Activated T-helper 17 cell treated with anti-CD3 and anti-CD28 coated beads, Interleukin-2, amount 50 U/mL, for 72 hours (primary cell): ENCODE measurements around the gene PSMD13. TPM values are rescaled to one million over a fixed set of nuclear protein-coding genes. Genes with fewer than 3 reads are reported as not detected.

Experiments used
- ATAC-seq: fragments of 150-1000 bp; cut with Tn5 transposase; replicated peaks from 2 replicates; pipeline ENCODE4 v1.10.0; 2021; ENCODE audit warnings: mild to moderate bottlenecking, moderate library complexity
- H3K27ac Mint-ChIP-seq: one replicate; pipeline ENCODE4 v1.8.0; 2022; ENCODE audit warnings: mixed read lengths
- H3K27me3 Mint-ChIP-seq: one replicate; pipeline ENCODE4 v1.8.0; 2022; ENCODE audit warnings: mixed read lengths
- H3K36me3 Mint-ChIP-seq: one replicate; pipeline ENCODE4 v1.8.0; 2022; ENCODE audit warnings: low read depth, mild to moderate bottlenecking, mixed read lengths
- H3K4me1 Mint-ChIP-seq: one replicate; pipeline ENCODE4 v1.8.0; 2022; ENCODE audit warnings: mixed read lengths
- H3K4me3 Mint-ChIP-seq: one replicate; pipeline ENCODE4 v1.8.0; 2022; ENCODE audit warnings: mild to moderate bottlenecking, mixed read lengths
- H3K9me3 Mint-ChIP-seq: one replicate; pipeline ENCODE4 v1.8.0; 2022; ENCODE audit warnings: mixed read lengths
- total RNA-seq, 2 donors: library from RNA; stranded (reverse); gene quantifications; one replicate each; pipeline ENCODE4 v1.2.3, GENCODE V29; 2022

Gene PSMD13
- total RNA-seq, 2 donors from 2014 or later: 153 to 211 TPM

GRCh38 chr11:208917-209260 lies 27.9 kb upstream of the PSMD13 start:
- peak overlapping the region; percentile 100 for H3K27ac Mint-ChIP-seq
- no peaks in the 10 kb centered on the region for H3K9me3 Mint-ChIP-seq
- H3K4me3 Mint-ChIP-seq: peak overlapping the region; percentile 100
- peaks cover 100% of the 10 kb centered on the region for H3K36me3 Mint-ChIP-seq
- ATAC-seq: no peak
- peaks cover 13% of the 10 kb centered on the region for H3K4me1 Mint-ChIP-seq
- H3K27me3 Mint-ChIP-seq: no peaks in the 10 kb centered on the region

GRCh38 chr11:209275-210121 lies 27.3 kb upstream of the PSMD13 start:
- no peak for ATAC-seq
- H3K4me1 Mint-ChIP-seq: peaks cover 12% of the 10 kb centered on the region
- H3K27ac Mint-ChIP-seq: peak overlapping the region; percentile 100
- peak overlapping the region; percentile 100 for H3K4me3 Mint-ChIP-seq
- no peaks in the 10 kb centered on the region for H3K27me3 Mint-ChIP-seq
- H3K9me3 Mint-ChIP-seq: no peaks in the 10 kb centered on the region
- peaks cover 100% of the 10 kb centered on the region for H3K36me3 Mint-ChIP-seq

DNA sequence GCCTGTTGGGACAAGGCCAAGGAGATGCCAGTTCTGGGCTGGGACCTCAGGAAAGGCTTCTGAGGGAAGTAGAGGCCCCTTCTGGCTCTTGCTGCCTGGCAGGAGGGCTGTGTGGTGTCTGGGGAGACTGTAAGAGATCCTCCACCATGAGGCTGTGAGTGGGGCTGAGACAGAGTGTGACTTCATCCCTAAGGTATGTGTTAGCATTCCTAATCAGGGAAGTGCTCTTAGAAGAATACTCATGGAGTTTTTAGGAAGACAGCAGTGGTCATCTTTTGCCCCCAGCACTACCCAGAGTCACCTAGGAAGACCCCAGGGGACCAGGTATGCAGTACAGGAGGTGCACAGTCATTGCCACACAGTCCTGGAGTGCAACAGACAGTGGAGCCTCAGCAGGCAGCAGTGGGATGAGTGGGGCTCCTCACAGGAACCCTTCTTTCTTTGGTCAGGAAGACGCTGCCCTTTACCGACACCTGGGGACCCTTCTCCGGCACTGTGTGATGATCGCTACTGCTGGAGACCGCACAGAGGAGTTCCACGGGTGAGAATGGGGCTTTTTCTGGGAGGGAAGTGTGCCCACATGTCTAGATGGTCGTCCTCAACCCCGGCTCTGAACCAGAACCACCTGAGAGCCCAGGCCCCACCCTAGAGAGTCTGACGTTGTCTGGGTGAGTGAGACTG lies 26.5 kb upstream of the PSMD13 start:
- peak overlapping the region; percentile 100 for H3K27ac Mint-ChIP-seq

DNA sequence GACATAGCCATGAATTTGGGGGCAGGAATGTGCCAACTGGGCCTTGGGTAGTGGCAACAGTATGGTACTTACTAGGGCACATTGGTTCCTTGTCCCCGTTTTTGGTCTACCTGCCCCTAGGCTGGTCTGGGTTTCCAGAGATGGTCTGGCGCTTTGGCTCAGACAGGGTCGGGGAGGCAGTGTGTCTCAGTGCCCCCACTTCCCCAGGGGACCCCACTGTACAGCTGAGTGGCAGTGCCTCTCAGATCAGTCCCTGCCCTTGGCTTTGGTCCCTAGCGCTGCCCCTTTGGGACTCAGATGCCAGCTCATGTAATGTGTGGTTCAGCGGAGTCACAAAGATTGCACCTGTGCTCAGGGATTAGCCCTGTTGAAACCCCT lies 26.0 kb upstream of the PSMD13 start:
- Mint-ChIP-seq H3K4me3 (peak overlapping the region; percentile 100), H3K4me1 (peaks cover 12% of the 10 kb centered on the region), H3K27me3 (no peaks in the 10 kb centered on the region), H3K36me3 (peaks cover 100% of the 10 kb centered on the region), H3K27ac (peak overlapping the region; percentile 100), H3K9me3 (no peaks in the 10 kb centered on the region)
- no peak for ATAC-seq

More for the DNA sequence above, 26.5 kb upstream of the PSMD13 start:
- H3K9me3 Mint-ChIP-seq: no peaks in the 10 kb centered on the region
- peaks cover 12% of the 10 kb centered on the region for H3K4me1 Mint-ChIP-seq
- H3K4me3 Mint-ChIP-seq: peak overlapping the region; percentile 100
- peaks cover 100% of the 10 kb centered on the region for H3K36me3 Mint-ChIP-seq
- no peak for ATAC-seq
- H3K27me3 Mint-ChIP-seq: no peaks in the 10 kb centered on the region

- no peak for ATAC-seq
- no peaks in the 10 kb centered on the region for H3K27me3 Mint-ChIP-seq
- peak overlapping the region; percentile 100 for H3K27ac Mint-ChIP-seq
- peaks cover 12% of the 10 kb centered on the region for H3K4me1 Mint-ChIP-seq
- peak overlapping the region; percentile 46 for H3K4me3 Mint-ChIP-seq
- no peaks in the 10 kb centered on the region for H3K9me3 Mint-ChIP-seq
- peaks cover 100% of the 10 kb centered on the region for H3K36me3 Mint-ChIP-seq
These were observed 25.5 kb upstream of the PSMD13 start for GRCh38 chr11:211295-211694.

- H3K4me3 Mint-ChIP-seq: peak overlapping the region; percentile 46
- no peak for ATAC-seq
- peaks cover 96% of the 10 kb centered on the region for H3K36me3 Mint-ChIP-seq
- H3K27me3 Mint-ChIP-seq: no peaks in the 10 kb centered on the region
- peaks cover 12% of the 10 kb centered on the region for H3K4me1 Mint-ChIP-seq
- no peaks in the 10 kb centered on the region for H3K9me3 Mint-ChIP-seq
- peak overlapping the region; percentile 100 for H3K27ac Mint-ChIP-seq
These were observed 25.0 kb upstream of the PSMD13 start for GRCh38 chr11:211741-212140.

DNA sequence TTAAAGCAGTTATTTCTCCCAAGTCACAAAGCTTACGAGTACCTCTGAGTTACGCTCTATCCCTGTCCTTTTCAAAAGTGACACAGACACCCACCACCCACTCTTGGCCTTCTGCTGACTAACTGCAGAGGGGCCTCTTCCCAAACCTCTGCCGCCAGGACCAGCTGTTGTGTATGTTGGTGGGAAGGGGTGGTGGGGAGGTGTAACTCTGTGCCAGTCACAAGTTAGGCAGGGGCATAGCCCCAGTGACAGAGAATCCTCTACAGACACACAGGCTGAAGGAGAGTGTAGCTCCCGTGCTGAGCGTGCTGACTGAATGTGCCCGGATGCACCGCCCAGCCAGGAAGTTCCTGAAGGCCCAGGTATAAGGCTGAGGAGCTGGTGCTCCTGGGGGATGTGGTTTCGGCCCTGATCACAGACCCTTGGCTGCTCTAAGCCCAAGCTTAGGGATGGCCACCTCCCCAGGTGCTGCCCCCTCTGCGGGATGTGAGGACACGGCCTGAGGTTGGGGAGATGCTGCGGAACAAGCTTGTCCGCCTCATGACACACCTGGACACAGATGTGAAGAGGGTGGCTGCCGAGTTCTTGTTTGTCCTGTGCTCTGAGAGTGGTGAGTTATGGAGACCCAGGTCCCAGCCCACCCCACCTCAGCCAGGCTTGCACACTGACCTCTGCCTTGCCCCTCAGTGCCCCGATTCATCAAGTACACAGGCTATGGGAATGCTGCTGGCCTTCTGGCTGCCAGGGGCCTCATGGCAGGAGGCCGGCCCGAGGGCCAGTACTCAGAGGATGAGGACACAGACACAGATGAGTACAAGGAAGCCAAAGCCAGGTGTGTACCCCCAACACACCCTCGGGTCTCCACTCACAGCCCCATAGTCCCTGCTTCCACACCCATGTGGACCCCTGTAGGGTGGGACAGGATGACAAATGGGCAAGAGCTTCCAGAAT lies 24.4 kb upstream of the PSMD13 start:
- Mint-ChIP-seq H3K4me1 (peaks cover 12% of the 10 kb centered on the region), H3K27me3 (no peaks in the 10 kb centered on the region), H3K27ac (peak overlapping the region; percentile 31), H3K9me3 (no peaks in the 10 kb centered on the region), H3K36me3 (peaks cover 89% of the 10 kb centered on the region), H3K4me3 (peak overlapping the region; percentile 46)
- ATAC-seq: no peak

GRCh38 chr11:213111-213510 lies 23.7 kb upstream of the PSMD13 start:
- Mint-ChIP-seq H3K4me3 (no peak overlapping the region), H3K27ac (peak overlapping the region; percentile 31), H3K4me1 (peaks cover 12% of the 10 kb centered on the region), H3K36me3 (peaks cover 82% of the 10 kb centered on the region), H3K9me3 (no peaks in the 10 kb centered on the region), H3K27me3 (no peaks in the 10 kb centered on the region)
- ATAC-seq: no peak

- H3K36me3 Mint-ChIP-seq: peaks cover 73% of the 10 kb centered on the region
- peaks cover 12% of the 10 kb centered on the region for H3K4me1 Mint-ChIP-seq
- H3K27ac Mint-ChIP-seq: no peak overlapping the region
- no peaks in the 10 kb centered on the region for H3K9me3 Mint-ChIP-seq
- H3K27me3 Mint-ChIP-seq: no peaks in the 10 kb centered on the region
- no peak for ATAC-seq
- H3K4me3 Mint-ChIP-seq: no peak overlapping the region
These were observed 22.7 kb upstream of the PSMD13 start for GRCh38 chr11:214083-214482.

DNA sequence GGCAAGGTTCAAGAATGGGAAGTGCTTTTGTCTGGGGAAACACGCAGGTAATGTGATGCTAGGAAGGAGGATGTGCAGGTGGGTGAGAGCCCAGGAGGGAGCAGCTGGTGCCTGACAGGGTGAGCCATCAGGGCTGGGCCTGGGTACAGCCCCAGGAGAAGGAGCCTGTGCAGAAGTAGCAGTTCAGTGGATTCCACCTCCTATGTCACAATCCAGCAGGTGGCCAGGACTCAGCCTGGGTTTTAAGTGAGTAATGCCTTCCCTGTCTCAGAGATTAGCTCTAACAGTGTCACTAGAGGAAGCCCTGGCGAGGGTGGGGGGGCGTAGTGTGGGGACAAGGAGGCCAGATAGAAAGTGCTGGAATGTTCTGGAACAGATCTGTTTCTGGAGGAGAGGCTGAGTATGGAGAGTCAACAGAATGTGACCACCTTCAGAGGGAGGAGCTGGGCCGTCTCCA lies 21.2 kb upstream of the PSMD13 start:
- Mint-ChIP-seq H3K36me3 (peaks cover 62% of the 10 kb centered on the region), H3K27me3 (no peaks in the 10 kb centered on the region), H3K4me3 (no peak overlapping the region), H3K9me3 (no peaks in the 10 kb centered on the region), H3K4me1 (peaks cover 8% of the 10 kb centered on the region), H3K27ac (peak overlapping the region; percentile 69)
- ATAC-seq: no peak

DNA sequence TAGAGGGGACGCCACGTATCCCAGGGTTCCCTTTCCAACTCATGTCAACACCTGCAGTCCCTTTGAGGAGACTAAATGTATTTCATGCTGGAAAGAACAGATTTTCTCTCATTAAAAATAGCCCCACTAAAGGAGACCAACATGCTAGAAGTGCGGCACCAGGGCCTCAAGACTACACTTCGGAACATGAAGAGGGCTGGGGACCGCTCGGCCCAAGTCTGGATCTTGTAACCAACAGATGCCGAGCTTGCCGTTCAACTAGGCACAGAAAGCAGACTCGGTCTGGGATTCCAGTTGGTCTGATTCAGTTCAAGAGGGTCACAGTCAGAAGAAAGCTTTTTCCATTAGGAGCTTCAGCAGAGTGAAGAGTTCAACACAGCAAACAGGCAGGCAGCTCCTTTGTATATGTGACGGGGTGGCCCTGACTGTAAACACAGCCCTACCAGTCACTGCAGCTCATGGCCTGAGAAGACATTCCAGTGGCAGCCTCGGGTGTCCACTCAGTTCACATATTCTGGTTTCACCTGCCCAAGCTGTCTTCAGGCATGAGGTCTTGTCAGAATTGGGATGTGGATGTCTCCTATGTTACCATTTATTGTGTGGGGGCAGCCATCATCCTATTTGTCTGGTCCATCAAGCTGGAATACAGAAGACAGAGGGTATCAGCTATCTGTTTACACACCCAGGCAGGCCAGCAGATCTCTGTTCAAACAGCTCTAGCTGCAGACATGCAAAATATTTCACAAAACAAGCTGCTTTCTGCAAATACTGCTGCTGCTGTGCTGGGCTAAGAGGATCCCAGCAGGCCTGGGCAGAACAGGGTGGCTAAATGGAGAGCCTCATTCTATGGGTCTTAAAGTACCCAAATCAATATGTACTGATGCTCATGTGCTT lies 20.4 kb upstream of the PSMD13 start:
- no peaks in the 10 kb centered on the region for H3K27me3 Mint-ChIP-seq
- H3K4me3 Mint-ChIP-seq: no peak overlapping the region
- peaks cover 6% of the 10 kb centered on the region for H3K4me1 Mint-ChIP-seq
- H3K9me3 Mint-ChIP-seq: no peaks in the 10 kb centered on the region
- H3K36me3 Mint-ChIP-seq: peaks cover 55% of the 10 kb centered on the region
- peak overlapping the region; percentile 69 for H3K27ac Mint-ChIP-seq
- ATAC-seq: no peak

DNA sequence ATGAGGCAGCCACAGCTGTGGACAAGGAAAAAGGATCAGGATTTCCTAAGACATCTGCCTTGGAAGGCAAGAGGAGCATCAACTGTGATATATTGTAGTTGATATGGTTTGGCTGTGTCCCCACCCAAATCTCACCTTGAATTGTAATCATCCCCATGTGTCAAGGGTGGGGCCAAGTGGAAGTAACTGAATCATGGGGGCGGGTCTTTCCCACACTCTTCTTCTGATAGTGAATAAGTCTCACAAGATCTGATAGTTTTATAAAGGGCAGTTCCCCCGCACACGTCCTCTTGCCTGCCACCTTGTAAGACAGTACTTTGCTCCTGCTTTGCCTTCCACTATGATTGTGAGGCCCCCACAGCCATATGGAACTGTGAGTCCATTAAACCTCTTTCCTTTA lies 19.1 kb upstream of the PSMD13 start:
- Mint-ChIP-seq H3K4me3 (no peak overlapping the region), H3K4me1 (peaks cover 3% of the 10 kb centered on the region), H3K9me3 (no peaks in the 10 kb centered on the region), H3K36me3 (peaks cover 41% of the 10 kb centered on the region), H3K27ac (peak overlapping the region; percentile 20), H3K27me3 (no peaks in the 10 kb centered on the region)
- ATAC-seq: no peak

GRCh38 chr11:218815-219593 lies 17.8 kb upstream of the PSMD13 start:
- Mint-ChIP-seq H3K4me1 (peaks cover 3% of the 10 kb centered on the region), H3K9me3 (no peaks in the 10 kb centered on the region), H3K27me3 (no peaks in the 10 kb centered on the region), H3K36me3 (peaks cover 32% of the 10 kb centered on the region), H3K4me3 (no peak overlapping the region), H3K27ac (peak overlapping the region; percentile 70)
- ATAC-seq: no peak
